ENCODE measurements around the gene NFIX.

NFIX gene

DNA sequence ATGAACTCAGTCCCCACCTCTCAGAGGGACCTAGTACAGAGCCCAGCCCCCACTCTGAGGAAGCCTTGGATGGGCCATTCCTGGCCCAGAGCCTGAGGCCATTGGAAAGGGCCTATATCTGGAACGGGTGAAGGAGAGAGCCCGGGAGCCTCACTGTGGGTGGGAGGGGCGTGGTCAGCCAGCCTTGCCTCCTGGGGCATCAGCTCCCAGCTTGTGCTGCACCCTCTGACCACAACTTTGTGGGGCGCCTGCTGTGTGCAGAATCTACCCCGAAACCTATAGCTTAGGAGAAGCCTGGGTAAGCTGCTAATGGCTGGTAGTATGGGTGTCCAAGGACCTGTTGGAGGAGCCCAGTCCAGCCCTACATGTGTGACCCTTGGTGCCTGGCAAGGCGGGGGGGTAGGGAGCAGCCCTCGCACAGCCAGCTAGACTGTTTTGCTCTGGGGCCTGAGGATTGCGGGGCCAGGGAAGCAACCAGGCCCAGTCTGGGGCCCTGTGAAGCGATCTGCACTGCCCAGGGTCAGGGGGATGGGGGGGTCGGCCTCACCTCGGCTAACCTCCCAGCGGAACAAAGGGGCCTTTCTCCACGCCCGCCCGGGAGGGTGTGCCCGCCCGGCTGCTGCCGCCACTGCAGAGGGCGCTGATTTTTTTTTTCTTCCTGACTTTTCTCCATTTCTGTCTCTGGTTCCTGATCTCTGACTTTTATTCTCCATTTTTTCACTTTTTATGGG lies 65.1 kb downstream of the NFIX start:
- DNase-seq = no peak

- peak in 1 of 2 experiments; percentile 65 for DNase-seq
These were observed 66.0 kb downstream of the NFIX start for GRCh38 chr19:13060964-13061927.

- DNase-seq = no peak
These were observed 67.0 kb downstream of the NFIX start for GRCh38 chr19:13062317-13062716.

DNA sequence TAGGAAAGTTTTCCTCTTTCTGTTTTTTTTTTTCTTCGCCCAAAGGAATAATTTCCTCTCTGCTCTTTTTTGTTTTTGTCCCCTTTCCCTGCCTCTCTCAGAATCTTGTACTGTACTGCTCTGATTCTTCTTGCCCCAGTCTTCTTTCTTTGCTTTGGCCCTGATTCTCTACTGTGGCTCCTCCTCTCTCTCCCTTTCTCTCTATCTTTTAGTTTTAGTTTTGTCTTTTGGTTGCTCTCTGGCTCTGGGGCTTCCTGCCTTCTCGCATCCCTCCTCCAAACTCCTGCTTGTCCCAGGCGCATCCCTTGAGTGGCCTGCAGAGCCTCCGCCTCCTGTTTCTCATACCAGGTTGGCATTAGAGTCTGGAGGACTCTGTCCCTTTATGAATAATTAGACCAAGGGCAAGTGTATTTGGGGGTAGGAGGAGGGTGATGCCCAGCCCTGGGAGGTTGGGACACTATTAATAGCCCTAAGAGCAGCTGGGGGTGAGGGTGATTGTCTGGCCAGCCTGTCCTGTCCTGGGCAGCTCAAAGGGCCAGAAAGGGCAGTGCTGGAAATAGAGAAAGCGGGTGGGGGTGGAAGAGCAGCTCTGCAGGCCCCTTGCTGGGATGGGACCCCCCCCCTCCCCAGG lies 68.3 kb downstream of the NFIX start:
- DNase-seq = no peak

DNA sequence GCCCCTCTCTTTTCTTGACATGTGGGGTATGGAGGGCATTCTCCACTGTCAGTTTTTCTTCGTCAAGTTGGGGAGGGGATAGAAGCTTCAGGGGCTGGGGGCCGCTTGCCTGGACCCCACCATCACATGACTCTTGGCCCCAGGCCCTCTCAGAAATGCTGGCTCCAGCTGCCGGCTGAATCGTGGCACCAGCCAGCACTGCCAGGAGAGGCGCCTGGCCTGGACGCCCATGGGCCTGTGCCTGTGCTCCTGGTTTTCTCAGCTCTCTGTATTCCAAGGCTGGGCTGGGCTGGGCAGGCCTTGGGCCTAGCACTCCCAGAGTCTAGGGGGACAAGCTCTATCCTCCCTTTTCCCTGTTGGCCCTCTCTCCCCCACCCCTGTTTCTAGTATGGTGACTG lies 68.8 kb downstream of the NFIX start:
- no peak for DNase-seq

- no peak for DNase-seq
These were observed 71.0 kb downstream of the NFIX start for GRCh38 chr19:13066226-13066625.

GRCh38 chr19:13066933-13067807 lies 71.9 kb downstream of the NFIX start:
- DNase-seq = no peak

GRCh38 chr19:13068085-13068846 lies 73.0 kb downstream of the NFIX start:
- DNase-seq = no peak

GRCh38 chr19:13069415-13070359 lies 74.4 kb downstream of the NFIX start:
- DNase-seq = no peak

DNA sequence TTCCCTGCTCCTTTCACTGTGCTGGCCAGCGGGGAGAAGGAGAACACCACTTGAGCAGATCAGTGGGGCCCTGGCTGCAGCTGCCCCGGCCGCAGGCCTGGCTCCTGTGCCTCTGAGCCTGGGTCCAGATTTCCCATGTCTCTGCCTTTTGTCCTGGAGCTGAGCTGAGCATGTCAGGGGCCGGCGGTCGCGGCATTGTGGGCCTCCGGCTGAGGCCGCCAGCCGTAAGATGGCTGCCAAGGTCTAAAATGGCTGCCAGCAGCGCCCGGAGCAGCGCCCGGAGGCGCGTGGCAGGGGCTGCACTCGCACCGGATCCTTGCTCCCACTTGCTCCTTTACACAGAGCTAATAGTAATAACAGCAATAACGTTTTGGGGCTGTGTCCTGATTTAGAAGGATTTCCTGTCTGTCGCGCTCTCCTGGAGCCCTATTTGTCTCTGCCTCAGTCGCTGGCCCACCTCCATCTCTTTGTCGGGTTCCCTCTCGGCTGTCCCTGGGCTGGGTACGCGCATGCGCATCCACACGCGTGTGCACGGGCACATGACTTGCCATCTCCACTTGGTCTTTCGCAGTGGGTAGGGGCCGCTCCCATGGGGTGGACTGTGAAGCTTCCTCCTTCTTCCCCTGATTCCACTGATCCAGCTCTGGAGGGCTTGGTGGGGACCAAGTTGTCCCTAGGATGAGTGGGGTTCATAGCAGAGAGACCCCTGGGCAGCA lies 75.3 kb downstream of the NFIX start:
- no peak for DNase-seq

DNA sequence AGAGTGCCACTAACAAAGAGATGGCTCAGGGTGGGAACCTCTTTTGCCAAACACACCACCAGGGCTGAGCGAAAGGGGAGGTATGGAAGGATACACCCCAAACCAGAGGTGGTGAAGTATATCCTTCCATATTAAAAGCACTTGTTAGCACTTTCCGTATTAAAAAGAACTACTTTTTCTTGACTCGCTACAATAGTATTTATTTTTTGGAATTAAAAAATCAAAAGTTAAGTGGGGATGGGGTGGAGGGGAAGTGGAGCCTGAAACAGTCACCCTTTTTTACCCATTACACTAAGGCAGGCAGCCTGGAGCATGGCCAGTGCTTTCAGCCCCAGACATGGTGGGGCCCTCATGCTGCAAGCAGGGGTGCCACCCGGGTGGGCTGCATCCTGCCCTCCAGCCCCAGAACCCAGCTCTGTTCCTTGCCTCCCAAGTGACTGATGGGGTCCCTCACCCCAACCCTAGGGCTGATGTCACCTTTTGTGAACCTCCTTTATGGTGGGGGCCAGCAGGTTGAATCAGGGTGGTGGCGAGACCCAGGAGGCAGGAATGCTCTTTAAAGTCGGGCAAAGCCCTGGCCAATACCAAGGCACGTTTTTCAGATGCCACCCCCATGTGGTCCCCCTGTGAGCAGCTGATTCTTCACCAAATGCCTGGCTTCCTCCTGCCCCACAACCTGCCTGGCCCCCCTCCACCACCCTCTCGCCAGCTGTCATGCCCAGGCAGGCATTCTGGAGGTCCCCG lies 76.3 kb downstream of the NFIX start:
- DNase-seq = no peak

DNA sequence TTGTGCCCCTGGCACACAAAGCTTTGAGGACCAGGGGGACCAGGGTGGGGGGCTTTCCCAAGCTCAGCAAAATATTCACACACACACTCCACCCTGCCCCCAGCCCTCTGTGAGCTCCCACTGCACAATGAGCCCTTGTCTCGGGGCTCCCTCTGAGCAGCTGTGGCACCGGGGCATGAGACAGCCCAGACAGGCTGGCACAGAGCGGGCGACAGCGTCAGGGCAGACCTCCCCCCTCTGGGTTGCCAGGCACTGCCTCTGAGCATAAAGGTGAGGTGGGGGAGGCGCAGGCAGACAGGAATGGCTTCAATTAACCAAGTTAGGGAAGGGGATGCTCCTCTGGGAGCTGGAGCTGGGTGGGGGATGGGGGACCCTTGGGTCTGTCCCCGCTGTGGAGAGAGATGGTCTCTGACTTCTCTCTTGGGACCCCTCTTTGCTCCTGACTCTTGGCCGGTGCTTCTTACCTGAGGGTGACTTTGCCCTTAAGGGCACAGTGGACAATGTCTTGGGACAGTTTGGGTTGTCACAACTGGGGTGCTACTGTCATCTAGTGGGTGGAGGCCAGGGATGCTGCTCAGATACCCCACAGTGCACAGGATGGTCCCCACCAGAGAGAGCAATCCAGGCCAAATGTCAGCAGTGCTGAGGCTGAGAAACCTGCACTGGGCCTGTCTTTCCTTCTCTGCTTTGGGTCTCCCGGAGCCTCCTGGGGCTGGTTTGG lies 77.1 kb downstream of the NFIX start:
- DNase-seq = no peak

GRCh38 chr19:13073263-13073662 lies 78.0 kb downstream of the NFIX start:
- DNase-seq = no peak

DNA sequence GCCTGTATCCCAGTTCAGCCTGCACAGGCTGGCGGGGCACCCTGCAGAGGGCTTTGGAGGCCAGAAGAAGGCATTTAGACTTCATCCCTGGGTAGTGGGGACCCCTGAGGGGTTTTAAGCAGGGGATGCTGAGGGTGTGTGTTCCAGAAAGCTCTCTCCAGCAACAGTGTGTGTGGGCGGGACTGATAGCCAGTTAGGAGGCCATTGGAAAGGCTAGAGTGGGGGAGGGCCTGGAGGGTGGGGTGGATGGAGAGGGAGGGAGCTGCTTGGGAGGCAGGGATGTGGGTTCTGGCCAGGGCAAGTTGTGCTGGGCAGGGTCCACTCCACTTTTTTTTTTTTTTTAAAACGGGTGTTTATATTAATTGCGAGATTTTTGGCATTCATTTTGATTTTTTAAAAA lies 79.1 kb downstream of the NFIX start:
- no peak for DNase-seq

GRCh38 chr19:13076320-13076719 lies 81.0 kb downstream of the NFIX start:
- DNase-seq = no peak

GRCh38 chr19:13076787-13077186 lies 81.5 kb downstream of the NFIX start:
- DNase-seq = no peak

GRCh38 chr19:13077240-13077639 lies 82.0 kb downstream of the NFIX start:
- DNase-seq = no peak

DNA sequence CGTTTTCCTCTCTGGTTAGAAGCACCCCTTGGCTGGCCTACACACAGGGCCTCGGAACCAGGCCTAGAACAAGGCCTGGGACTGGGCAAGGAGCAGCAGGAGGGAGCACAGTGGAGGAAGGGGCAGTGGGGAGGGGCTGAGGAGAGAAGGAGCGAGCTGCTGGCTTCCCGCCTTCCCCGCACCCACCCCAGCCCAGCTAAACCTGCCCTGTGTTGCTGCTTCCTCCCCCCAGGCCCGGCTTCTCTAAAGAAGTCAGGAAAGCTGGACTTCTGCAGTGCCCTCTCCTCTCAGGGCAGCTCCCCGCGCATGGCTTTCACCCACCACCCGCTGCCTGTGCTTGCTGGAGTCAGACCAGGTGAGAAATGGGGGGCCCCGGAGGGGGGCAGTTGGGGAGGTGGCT lies 83.1 kb downstream of the NFIX start:
- DNase-seq = no peak

Measured in SW 1271 (cell line).